GM12873 (cell line): ENCODE data around the gene ARHGAP4.

Source experiments
- CTCF ChIP-seq: IDR thresholded peaks from 2 replicates; pipeline ENCODE4 v1.5.1; 2012; ENCODE audit warnings: low read depth, mild to moderate bottlenecking, moderate library complexity, low read length, control low read depth; ENCODE audit not compliant: insufficient read depth; ENCODE audit errors: missing control alignments

The ARHGAP4 gene

GRCh38 chrX:153932220-153932915 is 6.3 kb upstream of the ARHGAP4 start:
- TF ChIP-seq CTCF: no peak

DNA sequence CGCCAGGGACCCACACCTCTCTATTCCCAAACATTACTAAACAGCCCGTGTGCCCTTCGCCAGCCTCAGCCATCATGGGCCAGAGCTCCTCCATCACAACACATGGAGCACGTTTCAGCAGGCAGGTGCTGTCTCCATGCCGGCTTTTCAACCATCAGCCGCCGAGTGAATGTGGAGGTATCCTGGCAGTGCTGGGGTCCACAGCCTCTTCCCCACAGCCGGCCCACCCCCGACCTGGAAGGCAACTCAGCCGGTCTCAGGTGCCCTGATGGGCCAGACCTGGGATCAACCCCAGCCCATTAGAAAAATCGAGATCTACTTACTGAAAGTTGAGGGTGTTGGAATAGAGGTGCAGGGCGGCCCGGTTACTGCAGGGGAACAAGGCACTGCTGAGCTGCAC is 5.7 kb upstream of the ARHGAP4 start:
- TF ChIP-seq CTCF: no peak

DNA sequence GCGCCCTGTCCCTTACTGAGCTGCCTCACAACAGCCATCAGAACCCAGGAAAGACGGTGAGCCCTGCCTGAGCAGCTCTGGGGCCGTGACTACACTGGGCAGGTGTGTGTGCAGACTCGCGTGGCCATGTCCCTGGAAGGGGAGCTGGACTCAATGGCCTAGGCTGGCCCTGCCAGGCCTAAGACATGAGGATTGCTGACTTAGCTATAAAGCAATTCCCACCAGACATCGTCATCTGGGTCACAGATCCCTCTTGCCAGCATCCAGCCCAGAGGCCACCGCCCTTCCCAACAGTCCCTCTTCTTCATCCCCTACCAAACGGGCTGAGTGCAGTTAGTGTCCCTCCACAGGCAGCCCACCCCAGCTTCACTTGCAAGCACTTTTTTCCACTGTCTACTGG is 5.1 kb upstream of the ARHGAP4 start:
- TF ChIP-seq CTCF: no peak

GRCh38 chrX:153930011-153930910 is 4.2 kb upstream of the ARHGAP4 start:
- TF ChIP-seq CTCF: no peak

DNA sequence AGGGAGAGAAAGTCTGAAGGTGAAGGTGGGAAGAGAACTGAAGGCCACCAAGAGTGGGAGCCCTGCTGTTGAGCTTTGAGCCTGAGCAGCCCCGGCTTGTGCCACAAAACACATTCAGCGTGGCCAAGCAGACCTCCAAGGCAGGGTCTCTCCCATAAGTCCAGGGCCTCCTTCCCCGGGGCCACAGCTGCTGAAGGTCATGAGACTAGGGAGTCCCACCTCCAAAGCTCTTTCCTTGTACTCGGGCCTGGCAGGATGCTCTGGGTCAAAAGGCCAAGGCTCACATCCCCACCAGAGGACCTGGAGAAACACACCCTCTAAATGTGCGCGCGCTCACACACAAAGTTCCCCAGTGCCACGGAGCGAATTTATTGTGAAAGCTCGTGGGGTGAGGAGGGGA is 3.5 kb upstream of the ARHGAP4 start:
- no peak for TF ChIP-seq CTCF

DNA sequence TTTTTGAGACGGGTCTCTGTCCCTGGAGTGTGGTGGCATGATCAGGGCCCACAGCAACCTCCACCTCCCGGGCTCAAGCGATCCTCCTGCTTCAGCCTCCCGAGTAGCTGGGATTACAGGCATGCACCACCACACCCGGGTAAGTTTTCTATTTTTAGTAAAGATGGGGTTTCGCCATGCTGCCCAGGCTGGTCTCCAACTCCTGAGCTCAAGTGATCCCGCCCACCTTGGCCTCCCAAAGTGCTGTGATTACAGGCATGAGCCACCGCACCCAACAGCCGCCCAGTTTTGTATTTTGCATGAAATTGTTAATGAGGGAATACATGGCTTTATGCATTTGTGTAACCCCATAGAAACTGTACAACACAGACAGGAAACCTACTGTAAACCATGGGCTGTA is 2.8 kb upstream of the ARHGAP4 start:
- TF ChIP-seq CTCF: no peak
